ENCODE results near the gene WDFY2.
A peak's percentile ranks its signal among the peaks of the same experiment; 100 is the strongest.

Gene WDFY2

GRCh38 chr13:51786425-51787265 lies 202.4 kb downstream of the WDFY2 start:
- Mint-ChIP-seq H3K27ac (no peak overlapping the region), H3K27me3 (no peaks in the 10 kb centered on the region), H3K4me1 (ENCODE audit: low read depth) (peaks cover 3% of the 10 kb centered on the region), H3K9me3 (ENCODE audit: low read depth) (no peaks in the 10 kb centered on the region), H3K36me3 (peaks cover 7% of the 10 kb centered on the region), H3K4me3 (no peak overlapping the region)

GRCh38 chr13:51793570-51794271 lies 209.5 kb downstream of the WDFY2 start:
- H3K4me1 Mint-ChIP-seq (ENCODE audit: low read depth), result peaks cover 36% of the 10 kb centered on the region
- H3K27me3 Mint-ChIP-seq, result no peaks in the 10 kb centered on the region
- H3K9me3 Mint-ChIP-seq (ENCODE audit: low read depth), result no peaks in the 10 kb centered on the region
- no peak overlapping the region for H3K4me3 Mint-ChIP-seq
- peak overlapping the region; percentile 93 for H3K27ac Mint-ChIP-seq
- H3K36me3 Mint-ChIP-seq, result peaks cover 19% of the 10 kb centered on the region

GRCh38 chr13:51794964-51795363 lies 210.7 kb downstream of the WDFY2 start:
- Mint-ChIP-seq H3K27ac (no peak overlapping the region), H3K4me3 (no peak overlapping the region), H3K9me3 (ENCODE audit: low read depth) (no peaks in the 10 kb centered on the region), H3K27me3 (no peaks in the 10 kb centered on the region), H3K4me1 (ENCODE audit: low read depth) (peaks cover 37% of the 10 kb centered on the region), H3K36me3 (peaks cover 16% of the 10 kb centered on the region)

GRCh38 chr13:51795419-51795818 lies 211.2 kb downstream of the WDFY2 start:
- H3K4me3 Mint-ChIP-seq, result no peak overlapping the region
- H3K4me1 Mint-ChIP-seq (ENCODE audit: low read depth), result peaks cover 39% of the 10 kb centered on the region
- peaks cover 16% of the 10 kb centered on the region for H3K36me3 Mint-ChIP-seq
- no peaks in the 10 kb centered on the region for H3K27me3 Mint-ChIP-seq
- H3K9me3 Mint-ChIP-seq (ENCODE audit: low read depth), result no peaks in the 10 kb centered on the region
- H3K27ac Mint-ChIP-seq, result no peak overlapping the region

GRCh38 chr13:51796546-51796945 lies 212.3 kb downstream of the WDFY2 start:
- Mint-ChIP-seq H3K27me3 (no peaks in the 10 kb centered on the region), H3K27ac (peak overlapping the region; percentile 22), H3K36me3 (peaks cover 12% of the 10 kb centered on the region), H3K9me3 (ENCODE audit: low read depth) (no peaks in the 10 kb centered on the region), H3K4me1 (ENCODE audit: low read depth) (peaks cover 43% of the 10 kb centered on the region), H3K4me3 (no peak overlapping the region)

GRCh38 chr13:51797664-51798488 lies 213.6 kb downstream of the WDFY2 start:
- Mint-ChIP-seq H3K9me3 (ENCODE audit: low read depth) (no peaks in the 10 kb centered on the region), H3K4me3 (no peak overlapping the region), H3K27ac (peak overlapping the region; percentile 16), H3K4me1 (ENCODE audit: low read depth) (peaks cover 48% of the 10 kb centered on the region), H3K36me3 (peaks cover 5% of the 10 kb centered on the region), H3K27me3 (no peaks in the 10 kb centered on the region)

- no peaks in the 10 kb centered on the region for H3K36me3 Mint-ChIP-seq
- peak overlapping the region; percentile 10 for H3K27ac Mint-ChIP-seq
- no peaks in the 10 kb centered on the region for H3K27me3 Mint-ChIP-seq
- H3K4me1 Mint-ChIP-seq (ENCODE audit: low read depth), result peaks cover 40% of the 10 kb centered on the region
- no peaks in the 10 kb centered on the region for H3K9me3 Mint-ChIP-seq (ENCODE audit: low read depth)
- H3K4me3 Mint-ChIP-seq, result no peak overlapping the region
These were observed 215.0 kb downstream of the WDFY2 start for GRCh38 chr13:51799261-51799660.

- Mint-ChIP-seq H3K36me3 (no peaks in the 10 kb centered on the region), H3K27me3 (no peaks in the 10 kb centered on the region), H3K27ac (peak overlapping the region; percentile 34), H3K4me1 (ENCODE audit: low read depth) (peaks cover 45% of the 10 kb centered on the region), H3K9me3 (ENCODE audit: low read depth) (no peaks in the 10 kb centered on the region), H3K4me3 (no peak overlapping the region)
These were observed 216.2 kb downstream of the WDFY2 start for GRCh38 chr13:51800486-51800885.

- Mint-ChIP-seq H3K36me3 (no peaks in the 10 kb centered on the region), H3K27me3 (no peaks in the 10 kb centered on the region), H3K27ac (peak overlapping the region; percentile 100), H3K4me1 (ENCODE audit: low read depth) (peaks cover 56% of the 10 kb centered on the region), H3K4me3 (peak overlapping the region; percentile 96), H3K9me3 (ENCODE audit: low read depth) (no peaks in the 10 kb centered on the region)
These were observed 217.4 kb downstream of the WDFY2 start for GRCh38 chr13:51801631-51802099.

- Mint-ChIP-seq H3K9me3 (ENCODE audit: low read depth) (no peaks in the 10 kb centered on the region), H3K36me3 (no peaks in the 10 kb centered on the region), H3K4me3 (peak overlapping the region; percentile 96), H3K4me1 (ENCODE audit: low read depth) (peaks cover 60% of the 10 kb centered on the region), H3K27ac (peak overlapping the region; percentile 100), H3K27me3 (no peaks in the 10 kb centered on the region)
These were observed 218.6 kb downstream of the WDFY2 start for GRCh38 chr13:51802631-51803418.

- H3K36me3 Mint-ChIP-seq, result peaks cover under 1% of the 10 kb centered on the region
- H3K4me1 Mint-ChIP-seq (ENCODE audit: low read depth), result peaks cover 58% of the 10 kb centered on the region
- peak within 1 kb of the TSS; percentile 100 for H3K27ac Mint-ChIP-seq
- H3K27me3 Mint-ChIP-seq, result no peaks in the 10 kb centered on the region
- H3K9me3 Mint-ChIP-seq (ENCODE audit: low read depth), result no peaks in the 10 kb centered on the region
- H3K4me3 Mint-ChIP-seq, result peak within 1 kb of the TSS; percentile 97
These were observed 219.4 kb downstream of the WDFY2 start, which contains the start of gene DHRS12 for GRCh38 chr13:51803422-51804294. TSS of gene DHRS12 (minus strand) at chr13:51804163. CDS start at chr13:51799659, 4,504 bp downstream.

GRCh38 chr13:51804295-51805172 lies 220.3 kb downstream of the WDFY2 start:
- Mint-ChIP-seq H3K4me1 (ENCODE audit: low read depth) (peaks cover 57% of the 10 kb centered on the region), H3K4me3 (peak overlapping the region; percentile 97), H3K9me3 (ENCODE audit: low read depth) (no peaks in the 10 kb centered on the region), H3K27ac (peak overlapping the region; percentile 99), H3K36me3 (peaks cover 7% of the 10 kb centered on the region), H3K27me3 (no peaks in the 10 kb centered on the region)
